ENCODE measurements around the gene ABLIM1.

- TF ChIP-seq FOXC1 (CRISPR knock-in tag; IDR thresholded peaks at IDR 0.05; ENCODE audit: borderline replicate concordance) (no peak), PRDM15 (CRISPR knock-in tag; IDR thresholded peaks at IDR 0.05) (no peak), RAD21 (CRISPR knock-in tag; IDR thresholded peaks at IDR 0.05) (no peak)
These were observed 149.7 kb downstream of the ABLIM1 start for GRCh38 chr10:114508376-114508775.

Data from HepG2 (cell line).